Neutrophil (primary cell): ENCODE data around the gene GALNT9.

ENCODE experiments used
- H3K27ac ChIP-seq: fragments of 200-600 bp; sonication (generic); 2 replicates; pipeline ENCODE4 v1.5.1; 2016; ENCODE audit warnings: mild to moderate bottlenecking, moderate library complexity
- H3K27me3 ChIP-seq: fragments of 200-600 bp; sonication (generic); 2 replicates; pipeline ENCODE4 v1.6.0; 2016; ENCODE audit warnings: mild to moderate bottlenecking
- H3K36me3 ChIP-seq: fragments of 200-600 bp; sonication (generic); 2 replicates; pipeline ENCODE4 v1.5.1; 2017
- H3K4me1 ChIP-seq, 2 experiments: fragments of 200-600 bp in 1 of 2; sonication (generic) in 1 of 2; 1 replicate in 1 of 2; 2 replicates in 1 of 2; pipeline versions ENCODE4 v1.5.1 to v1.6.1; 2013 to 2016; ENCODE audit warnings: low read depth in 1 of 2, low read length in 1 of 2, mild to moderate bottlenecking in 1 of 2, moderate library complexity in 1 of 2; ENCODE audit not compliant: control insufficient read depth in 1 of 2, insufficient read depth in 1 of 2
- H3K4me3 ChIP-seq, 2 experiments: fragments of 200-600 bp in 1 of 2; sonication (generic) in 1 of 2; 1 replicate in 1 of 2; 2 replicates in 1 of 2; pipeline ENCODE4 v1.5.1; 2013 to 2016; ENCODE audit warnings: low read depth in 1 of 2, low read length in 1 of 2, mild to moderate bottlenecking in 1 of 2, moderate library complexity in 1 of 2
- H3K9me3 ChIP-seq: fragments of 200-600 bp; sonication (generic); 2 replicates; pipeline ENCODE4 v1.5.1; 2016
- TF ChIP-seq, protein P1 (sequence below): fragments of 200-600 bp; sonication (generic); IDR thresholded peaks from 2 replicates; pipeline ENCODE4 v1.5.1; 2016; ENCODE audit warnings: antibody characterized with exemption

Gene GALNT9

GRCh38 chr12:132327336-132328171, 1.8 kb downstream of the GALNT9 start:
- no peaks in the 10 kb centered on the region for H3K9me3 ChIP-seq
- H3K27me3 ChIP-seq, result peaks cover 94% of the 10 kb centered on the region
- H3K4me3 ChIP-seq, result no peak overlapping the region
- H3K4me1 ChIP-seq, result no peaks in the 10 kb centered on the region
- TF ChIP-seq, protein P1, sequence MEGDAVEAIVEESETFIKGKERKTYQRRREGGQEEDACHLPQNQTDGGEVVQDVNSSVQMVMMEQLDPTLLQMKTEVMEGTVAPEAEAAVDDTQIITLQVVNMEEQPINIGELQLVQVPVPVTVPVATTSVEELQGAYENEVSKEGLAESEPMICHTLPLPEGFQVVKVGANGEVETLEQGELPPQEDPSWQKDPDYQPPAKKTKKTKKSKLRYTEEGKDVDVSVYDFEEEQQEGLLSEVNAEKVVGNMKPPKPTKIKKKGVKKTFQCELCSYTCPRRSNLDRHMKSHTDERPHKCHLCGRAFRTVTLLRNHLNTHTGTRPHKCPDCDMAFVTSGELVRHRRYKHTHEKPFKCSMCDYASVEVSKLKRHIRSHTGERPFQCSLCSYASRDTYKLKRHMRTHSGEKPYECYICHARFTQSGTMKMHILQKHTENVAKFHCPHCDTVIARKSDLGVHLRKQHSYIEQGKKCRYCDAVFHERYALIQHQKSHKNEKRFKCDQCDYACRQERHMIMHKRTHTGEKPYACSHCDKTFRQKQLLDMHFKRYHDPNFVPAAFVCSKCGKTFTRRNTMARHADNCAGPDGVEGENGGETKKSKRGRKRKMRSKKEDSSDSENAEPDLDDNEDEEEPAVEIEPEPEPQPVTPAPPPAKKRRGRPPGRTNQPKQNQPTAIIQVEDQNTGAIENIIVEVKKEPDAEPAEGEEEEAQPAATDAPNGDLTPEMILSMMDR, result no peak
- no peaks in the 10 kb centered on the region for H3K36me3 ChIP-seq
- H3K27ac ChIP-seq, result no peak overlapping the region

- Histone ChIP-seq H3K4me3 (no peak overlapping the region), H3K27me3 (peaks cover 97% of the 10 kb centered on the region), H3K36me3 (no peaks in the 10 kb centered on the region), H3K4me1 (no peaks in the 10 kb centered on the region), H3K9me3 (no peaks in the 10 kb centered on the region), H3K27ac (no peak overlapping the region)
- TF ChIP-seq, protein P1, result no peak
These were observed 2.7 kb downstream of the GALNT9 start for GRCh38 chr12:132326646-132327045.

DNA sequence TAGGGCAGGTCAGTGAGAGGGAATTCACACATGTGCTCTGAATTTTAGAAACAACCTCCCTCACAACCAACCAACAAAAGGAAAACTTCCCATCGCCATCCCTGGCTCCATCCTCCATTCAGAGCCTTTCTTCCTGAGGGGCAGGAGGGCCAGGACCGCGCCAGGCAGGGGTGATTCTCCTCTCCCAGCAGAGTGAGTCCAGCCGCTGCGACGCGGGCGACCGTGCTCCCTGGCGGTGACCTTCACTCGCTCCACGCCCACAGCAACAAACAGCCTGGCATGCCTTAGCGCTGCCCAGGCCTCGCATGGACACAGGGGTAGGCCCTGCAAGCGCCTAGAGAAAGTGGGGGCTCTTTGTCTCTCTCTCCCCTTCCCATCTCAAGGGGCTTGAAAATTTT, 3.7 kb downstream of the GALNT9 start:
- Histone ChIP-seq H3K36me3 (no peaks in the 10 kb centered on the region), H3K27me3 (peaks cover 92% of the 10 kb centered on the region), H3K4me3 (no peak overlapping the region), H3K27ac (no peak overlapping the region), H3K9me3 (no peaks in the 10 kb centered on the region), H3K4me1 (no peaks in the 10 kb centered on the region)
- TF ChIP-seq, protein P1, result no peak

DNA sequence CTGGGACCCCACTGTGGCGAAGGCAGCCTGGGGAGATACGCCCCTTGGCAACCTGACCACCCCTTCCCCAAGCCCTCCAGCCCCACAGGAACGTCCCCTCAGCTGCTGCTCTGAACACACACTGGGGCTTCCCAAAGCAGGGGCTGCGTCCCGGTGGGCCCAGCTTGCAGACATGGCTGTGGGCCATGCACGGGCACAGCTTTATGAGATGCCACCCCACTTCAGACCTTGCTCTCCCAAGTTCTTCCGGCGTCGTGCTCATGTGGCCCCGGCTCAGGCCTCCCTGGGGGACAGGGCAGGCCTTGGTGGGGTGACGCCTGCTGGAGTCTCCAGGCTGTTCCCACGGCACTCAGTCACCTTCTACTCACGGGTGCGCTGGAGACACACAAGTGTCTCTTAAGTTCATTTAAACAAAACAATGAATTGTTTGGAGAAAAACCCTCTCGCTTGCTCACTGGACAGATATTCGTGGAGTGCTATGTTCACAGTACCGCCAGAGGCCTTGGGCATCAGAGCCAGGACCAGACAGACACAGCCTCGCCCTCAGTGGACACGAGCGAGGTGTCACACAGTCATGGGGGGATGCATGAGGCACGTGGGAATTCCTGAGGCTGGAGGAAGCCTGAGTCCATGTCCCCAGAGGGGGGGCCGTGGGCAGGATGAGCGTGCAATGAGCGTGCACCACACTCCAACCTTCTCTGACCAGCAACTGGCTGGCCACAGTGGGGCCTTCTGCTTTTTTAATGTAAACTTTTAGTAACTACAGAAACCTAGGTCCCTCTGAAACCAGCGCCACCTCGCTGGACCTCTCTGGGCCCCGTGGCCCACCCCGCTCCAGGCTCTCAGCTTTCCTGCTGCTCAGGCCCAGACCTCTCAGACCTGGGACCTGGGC, 4.3 kb downstream of the GALNT9 start:
- H3K4me1 ChIP-seq, result no peaks in the 10 kb centered on the region
- TF ChIP-seq, protein P1, result no peak
- H3K36me3 ChIP-seq, result no peaks in the 10 kb centered on the region
- no peak overlapping the region for H3K4me3 ChIP-seq
- H3K27me3 ChIP-seq, result peaks cover 86% of the 10 kb centered on the region
- H3K27ac ChIP-seq, result no peak overlapping the region
- no peaks in the 10 kb centered on the region for H3K9me3 ChIP-seq

DNA sequence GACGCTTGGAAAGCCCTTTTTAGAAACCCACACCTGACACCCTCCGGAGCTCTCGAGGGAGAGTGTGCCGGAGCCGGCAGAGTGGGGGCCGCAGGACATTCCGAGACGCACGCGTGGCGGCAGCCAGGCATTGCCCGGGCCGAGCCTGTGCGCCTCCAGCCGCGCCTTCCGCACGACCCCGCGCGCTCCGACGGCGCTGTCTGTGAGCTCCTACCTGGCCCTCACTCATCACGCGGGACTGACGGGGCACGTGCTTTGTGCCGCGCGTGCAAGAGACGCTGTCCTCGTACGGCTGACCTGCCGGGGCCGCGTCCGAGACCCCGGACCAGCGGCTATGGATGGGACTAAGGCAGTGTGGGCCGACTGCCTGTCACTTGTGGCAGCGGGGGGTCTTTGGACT, 5.2 kb downstream of the GALNT9 start:
- H3K27me3 ChIP-seq, result peaks cover 77% of the 10 kb centered on the region
- H3K9me3 ChIP-seq, result no peaks in the 10 kb centered on the region
- no peaks in the 10 kb centered on the region for H3K4me1 ChIP-seq
- H3K27ac ChIP-seq, result no peak overlapping the region
- TF ChIP-seq, protein P1, result no peak
- H3K36me3 ChIP-seq, result no peaks in the 10 kb centered on the region
- no peak overlapping the region for H3K4me3 ChIP-seq
